22Rv1 (cell line): Measurements from ENCODE around the gene LYRM9.

Source experiments
- H3K27ac ChIP-seq: fragments of 450-650 bp; 2 replicates; pipeline ENCODE4 v1.5.1; 2017
- CTCF ChIP-seq: fragments of 450-650 bp; IDR thresholded peaks from 2 replicates; pipeline ENCODE4 v1.5.1; 2017; ENCODE audit warnings: mild to moderate bottlenecking
- ZFX ChIP-seq: fragments of 450-650 bp; IDR thresholded peaks from 2 replicates; pipeline ENCODE4 v1.6.1; 2017; ENCODE audit warnings: antibody characterized with exemption, borderline replicate concordance

The LYRM9 gene

GRCh38 chr17:27930000-27930399, 36.8 kb upstream of the LYRM9 start:
- no peak for TF ChIP-seq ZFX
- no peak for TF ChIP-seq CTCF
- H3K27ac ChIP-seq, result no peak overlapping the region

- TF ChIP-seq ZFX, result no peak
- TF ChIP-seq CTCF, result no peak
- no peak overlapping the region for H3K27ac ChIP-seq
Measured at GRCh38 chr17:27928587-27928986, 35.4 kb upstream of the LYRM9 start.

- no peak overlapping the region for H3K27ac ChIP-seq
- TF ChIP-seq ZFX (no peak), CTCF (no peak)
Measured at GRCh38 chr17:27927781-27928180, 34.6 kb upstream of the LYRM9 start.

GRCh38 chr17:27921599-27921998, 28.4 kb upstream of the LYRM9 start:
- H3K27ac ChIP-seq, result no peak overlapping the region
- no peak for TF ChIP-seq CTCF
- no peak for TF ChIP-seq ZFX

- H3K27ac ChIP-seq, result no peak overlapping the region
- TF ChIP-seq CTCF (no peak), ZFX (no peak)
Measured at GRCh38 chr17:27921077-27921476, 27.9 kb upstream of the LYRM9 start.

GRCh38 chr17:27920569-27920968, 27.4 kb upstream of the LYRM9 start:
- TF ChIP-seq ZFX, result no peak
- no peak for TF ChIP-seq CTCF
- H3K27ac ChIP-seq, result no peak overlapping the region

GRCh38 chr17:27919079-27919478, 25.9 kb upstream of the LYRM9 start:
- H3K27ac ChIP-seq, result no peak overlapping the region
- TF ChIP-seq CTCF, result no peak
